OCI-LY1 (cell line): Measurements from ENCODE around the gene ANO4.

Experiments used
- H2AFZ ChIP-seq: fragments of 200-600 bp; sonication (generic), shearing (Covaris generic); 2 replicates; pipeline ENCODE4 v1.6.0; 2014; ENCODE audit warnings: antibody characterized with exemption, mild to moderate bottlenecking, low read length
- H3F3A ChIP-seq: fragments of 200-600 bp; sonication (generic), shearing (Covaris generic); 2 replicates; pipeline ENCODE4 v1.6.0; 2014; ENCODE audit warnings: mild to moderate bottlenecking, antibody characterized with exemption, low read length, moderate library complexity; ENCODE audit not compliant: insufficient read depth
- H3K27ac ChIP-seq: fragments of 200-600 bp; sonication (generic); 2 replicates; pipeline ENCODE4 v1.5.1; 2014; ENCODE audit warnings: low read length, mixed run types, mild to moderate bottlenecking, low read depth; ENCODE audit not compliant: poor library complexity, severe bottlenecking
- H3K27me3 ChIP-seq: fragments of 200-600 bp; sonication (generic); 2 replicates; pipeline ENCODE4 v1.6.0; 2014; ENCODE audit warnings: antibody characterized with exemption, mild to moderate bottlenecking, low read length, moderate library complexity; ENCODE audit not compliant: insufficient read depth
- H3K36me3 ChIP-seq: fragments of 200-600 bp; sonication (generic); 2 replicates; pipeline ENCODE4 v1.6.1; 2014; ENCODE audit warnings: mild to moderate bottlenecking, antibody characterized with exemption, low read length, moderate library complexity, mixed read lengths; ENCODE audit not compliant: insufficient read depth
- H3K4me1 ChIP-seq: fragments of 200-600 bp; sonication (generic); 2 replicates; pipeline ENCODE4 v1.5.1; 2014; ENCODE audit warnings: mild to moderate bottlenecking, low read length, moderate library complexity; ENCODE audit not compliant: insufficient read depth, severe bottlenecking
- H3K4me2 ChIP-seq: fragments of 200-600 bp; sonication (generic), shearing (Covaris generic); 2 replicates; pipeline ENCODE4 v1.6.1; 2014; ENCODE audit warnings: low read length
- H3K4me3 ChIP-seq: fragments of 200-600 bp; sonication (generic); 2 replicates; pipeline ENCODE4 v1.5.1; 2014; ENCODE audit warnings: low read length, low read depth, mild to moderate bottlenecking, mixed read lengths; ENCODE audit not compliant: poor library complexity, severe bottlenecking
- H3K79me2 ChIP-seq: fragments of 200-600 bp; shearing (Covaris generic); 2 replicates; pipeline ENCODE4 v1.6.1; 2016; ENCODE audit warnings: mixed run types, low read length, mixed read lengths; ENCODE audit not compliant: insufficient read depth
- H3K9ac ChIP-seq: fragments of 200-600 bp; sonication (generic), shearing (Covaris generic); 2 replicates; pipeline ENCODE4 v1.6.1; 2014; ENCODE audit warnings: mild to moderate bottlenecking, low read length, mixed read lengths
- H3K9me2 ChIP-seq: fragments of 200-600 bp; sonication (generic), shearing (Covaris generic); 2 replicates; pipeline ENCODE4 v1.6.1; 2014; ENCODE audit warnings: low read depth, mild to moderate bottlenecking, low read length, mixed read lengths
- H3K9me3 ChIP-seq: fragments of 200-600 bp; shearing (Covaris generic); 2 replicates; pipeline ENCODE4 v1.6.1; 2014; ENCODE audit warnings: low read length, mixed read lengths
- H4K20me1 ChIP-seq: fragments of 200-600 bp; sonication (generic), shearing (Covaris generic); 2 replicates; pipeline ENCODE4 v1.6.0; 2016; ENCODE audit warnings: mild to moderate bottlenecking, low read length; ENCODE audit not compliant: insufficient read depth
- CTCF ChIP-seq: fragments of 200-600 bp; sonication (generic), shearing (Covaris generic); IDR thresholded peaks from 2 replicates; pipeline ENCODE4 v1.5.1; 2017; ENCODE audit warnings: mild to moderate bottlenecking, antibody characterized with exemption, low read length, moderate library complexity, mixed read lengths
- EZH2 ChIP-seq: fragments of 200-600 bp; sonication (generic), shearing (Covaris generic); IDR thresholded peaks from 2 replicates; pipeline ENCODE4 v1.8.0; 2017; ENCODE audit warnings: borderline replicate concordance, mixed run types, mild to moderate bottlenecking, antibody characterized with exemption, low read length, moderate library complexity, mixed read lengths

The ANO4 gene

GRCh38 chr12:101107032-101107763 is 312.6 kb downstream of the ANO4 start:
- TF ChIP-seq EZH2 (no peak), CTCF (no peak)
- Histone ChIP-seq H3K27ac (no peak overlapping the region), H3K9ac (no peak overlapping the region), H3K9me2 (no peaks in the 10 kb centered on the region), H3K4me3 (no peak overlapping the region), H2AFZ (no peak overlapping the region), H3K9me3 (no peaks in the 10 kb centered on the region), H4K20me1 (no peaks in the 10 kb centered on the region), H3K36me3 (no peaks in the 10 kb centered on the region), H3F3A (no peaks in the 10 kb centered on the region), H3K4me2 (no peak overlapping the region), H3K27me3 (no peaks in the 10 kb centered on the region), H3K79me2 (no peaks in the 10 kb centered on the region), H3K4me1 (no peaks in the 10 kb centered on the region)

DNA sequence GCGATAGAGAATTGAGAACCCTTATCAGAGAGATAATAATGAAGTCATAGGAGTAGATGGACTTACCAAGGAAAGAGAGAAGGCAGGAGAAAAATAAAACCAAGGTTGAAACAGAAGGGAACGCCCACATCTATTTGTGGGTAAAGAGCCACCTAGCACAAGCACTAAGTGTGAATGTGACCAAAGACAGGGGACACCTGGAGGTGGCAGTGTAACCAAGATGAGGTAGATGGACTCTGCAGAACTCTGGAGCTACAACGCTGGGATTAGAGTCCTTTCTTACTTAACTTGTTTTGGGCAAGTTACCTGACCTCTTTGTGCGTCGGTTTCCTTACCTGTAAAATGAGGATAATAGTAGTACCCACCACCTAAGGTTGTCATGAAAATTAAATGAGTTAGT is 313.6 kb downstream of the ANO4 start:
- H3K79me2 ChIP-seq: no peaks in the 10 kb centered on the region
- no peaks in the 10 kb centered on the region for H3K27me3 ChIP-seq
- no peak overlapping the region for H3K27ac ChIP-seq
- H3K4me1 ChIP-seq: no peaks in the 10 kb centered on the region
- no peaks in the 10 kb centered on the region for H3K9me2 ChIP-seq
- H3K9me3 ChIP-seq: no peaks in the 10 kb centered on the region
- TF ChIP-seq EZH2: no peak
- TF ChIP-seq CTCF: peak; percentile 17; the same call in 1 of the 2 replicates
- no peak overlapping the region for H2AFZ ChIP-seq
- no peaks in the 10 kb centered on the region for H4K20me1 ChIP-seq
- H3K36me3 ChIP-seq: no peaks in the 10 kb centered on the region
- no peak overlapping the region for H3K9ac ChIP-seq
- no peaks in the 10 kb centered on the region for H3F3A ChIP-seq
- no peak overlapping the region for H3K4me3 ChIP-seq
- H3K4me2 ChIP-seq: no peak overlapping the region

GRCh38 chr12:101110866-101111265 is 316.3 kb downstream of the ANO4 start:
- H4K20me1 ChIP-seq: no peaks in the 10 kb centered on the region
- H3K36me3 ChIP-seq: no peaks in the 10 kb centered on the region
- TF ChIP-seq EZH2 (no peak), CTCF (no peak)
- H3K4me2 ChIP-seq: no peak overlapping the region
- H2AFZ ChIP-seq: no peak overlapping the region
- H3K9ac ChIP-seq: no peak overlapping the region
- H3K9me3 ChIP-seq: no peaks in the 10 kb centered on the region
- no peak overlapping the region for H3K27ac ChIP-seq
- no peaks in the 10 kb centered on the region for H3K79me2 ChIP-seq
- H3K4me1 ChIP-seq: no peaks in the 10 kb centered on the region
- no peaks in the 10 kb centered on the region for H3K9me2 ChIP-seq
- H3K27me3 ChIP-seq: no peaks in the 10 kb centered on the region
- no peak overlapping the region for H3K4me3 ChIP-seq
- no peaks in the 10 kb centered on the region for H3F3A ChIP-seq
